Esophagus squamous epithelium (tissue), 5 donors: Measurements from ENCODE around the gene RBM33. TPM values are rescaled to one million over a fixed set of nuclear protein-coding genes. Genes with fewer than 3 reads are reported as not detected.

Experiments used
- DNase-seq: peaks from one replicate; lab custom pipeline; 2025; lab: John Stamatoyannopoulos, UW
- H3K27ac ChIP-seq, 4 donors: fragments of 200-600 bp; sonication (generic); one replicate each; pipeline ENCODE4 v1.5.1; 2016 to 2019; ENCODE audit warnings: mild to moderate bottlenecking in 1 of 4
- H3K27me3 ChIP-seq, 4 donors: fragments of 200-600 bp; sonication (generic); 1 replicate in 3 of 4; 2 replicates in 1 of 4; pipeline versions ENCODE4 v1.5.1 to v1.6.0; 2017 to 2021; ENCODE audit warnings: antibody characterized with exemption in 1 of 4
- H3K36me3 ChIP-seq, 3 donors: fragments of 200-600 bp; sonication (generic); one replicate each; pipeline ENCODE4 v1.5.1; 2016 to 2019
- H3K4me1 ChIP-seq, 3 donors: fragments of 200-600 bp; sonication (generic); one replicate each; pipeline ENCODE4 v1.5.1; 2017 to 2019
- H3K4me3 ChIP-seq, 4 donors: fragments of 200-600 bp; sonication (generic); 1 replicate in 3 of 4; 2 replicates in 1 of 4; pipeline ENCODE4 v1.5.1; 2016 to 2019; ENCODE audit warnings: mild to moderate bottlenecking in 2 of 4, moderate library complexity in 1 of 4
- H3K9me3 ChIP-seq, 3 donors: fragments of 200-600 bp; sonication (generic); one replicate each; pipeline ENCODE4 v1.5.1; 2016 to 2019
- POLR2A ChIP-seq, 4 donors: fragments of 450-650 bp; IDR thresholded peaks; one replicate each; pipeline ENCODE4 v1.6.1; 2017; ENCODE audit warnings: antibody characterized with exemption in 4 of 4, mild to moderate bottlenecking in 4 of 4, moderate library complexity in 3 of 4
- WGBS, 2 donors: methylation state at CpG; one replicate each; pipeline ENCODE4 v1.1.5; 2018; 5-methylcytosine and 5-hydroxymethylcytosine counted together
- intact Hi-C: fragments of 100-400 bp; cut with DNase I; formaldehyde crosslinking; loops from one replicate; pipeline ENCODE4 v1.15.0; 2022
- total RNA-seq, 4 donors: library from RNA; depleted of rRNA; stranded (reverse); fragments of >200 nt; gene quantifications; one replicate each; pipeline ENCODE4 v1.1.0, GENCODE V29; 2016
- TF ChIP-seq, protein P1 (sequence below), 6 experiments: fragments of 450-650 bp in 4 of 6; fragments of 200-600 bp in 2 of 6; sonication (generic) in 2 of 6; IDR thresholded peaks; one replicate each; pipeline ENCODE4 v1.5.1; 2016 to 2019; ENCODE audit warnings: antibody characterized with exemption in 6 of 6, mild to moderate bottlenecking in 4 of 6, moderate library complexity in 4 of 6
- donor health status: DM: yes; HTN: yes; CAD: no.

The RBM33 gene
- total RNA-seq, 4 donors from 2014 or later: 20.3 to 45.6 (median 26.9) TPM

DNA sequence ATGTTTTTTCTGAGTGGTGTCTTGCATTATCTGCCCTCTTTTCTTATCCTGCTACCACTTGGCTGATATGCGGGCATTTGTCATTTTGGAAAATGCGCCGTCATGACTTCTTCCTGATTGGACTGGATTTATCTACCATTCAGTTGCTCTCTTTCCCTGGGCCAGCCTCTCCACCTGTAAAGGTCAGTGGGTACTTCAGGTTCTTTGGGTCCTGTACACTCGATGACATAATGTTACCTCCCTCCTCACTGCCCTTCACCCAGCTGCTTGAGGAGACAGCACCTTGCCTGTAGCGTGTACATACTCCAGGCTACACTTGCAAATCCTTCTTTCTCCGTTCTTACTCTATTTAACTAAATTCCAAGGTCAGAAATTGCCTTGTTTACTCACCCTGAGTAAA, 83.7 kb downstream of the RBM33 start:
- DNase-seq: no peak
- Histone ChIP-seq H3K36me3 (peaks cover 0 to 53% (median 0%) of the 10 kb centered on the region in 3 donors), H3K4me3 (no peak overlapping the region), H3K27me3 (no peaks in the 10 kb centered on the region), H3K4me1 (peaks cover 0 to 21% (median 3%) of the 10 kb centered on the region in 3 donors), H3K9me3 (no peaks in the 10 kb centered on the region), H3K27ac (no peak overlapping the region)
- intact Hi-C loops: no loop called here
- 86 to 92% methylated on average over 6 of the region's 6 CpGs for WGBS, 2 donors
- TF ChIP-seq, protein P1, sequence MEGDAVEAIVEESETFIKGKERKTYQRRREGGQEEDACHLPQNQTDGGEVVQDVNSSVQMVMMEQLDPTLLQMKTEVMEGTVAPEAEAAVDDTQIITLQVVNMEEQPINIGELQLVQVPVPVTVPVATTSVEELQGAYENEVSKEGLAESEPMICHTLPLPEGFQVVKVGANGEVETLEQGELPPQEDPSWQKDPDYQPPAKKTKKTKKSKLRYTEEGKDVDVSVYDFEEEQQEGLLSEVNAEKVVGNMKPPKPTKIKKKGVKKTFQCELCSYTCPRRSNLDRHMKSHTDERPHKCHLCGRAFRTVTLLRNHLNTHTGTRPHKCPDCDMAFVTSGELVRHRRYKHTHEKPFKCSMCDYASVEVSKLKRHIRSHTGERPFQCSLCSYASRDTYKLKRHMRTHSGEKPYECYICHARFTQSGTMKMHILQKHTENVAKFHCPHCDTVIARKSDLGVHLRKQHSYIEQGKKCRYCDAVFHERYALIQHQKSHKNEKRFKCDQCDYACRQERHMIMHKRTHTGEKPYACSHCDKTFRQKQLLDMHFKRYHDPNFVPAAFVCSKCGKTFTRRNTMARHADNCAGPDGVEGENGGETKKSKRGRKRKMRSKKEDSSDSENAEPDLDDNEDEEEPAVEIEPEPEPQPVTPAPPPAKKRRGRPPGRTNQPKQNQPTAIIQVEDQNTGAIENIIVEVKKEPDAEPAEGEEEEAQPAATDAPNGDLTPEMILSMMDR (IDR thresholded peaks at IDR 0.05): no peak
- no peak for TF ChIP-seq POLR2A (IDR thresholded peaks at IDR 0.05)

GRCh38 chr7:155729847-155730246, 85.4 kb downstream of the RBM33 start:
- no peak for DNase-seq
- Histone ChIP-seq H3K36me3 (peaks cover 0 to 47% (median 0%) of the 10 kb centered on the region in 3 donors), H3K27ac (no peak overlapping the region), H3K27me3 (no peaks in the 10 kb centered on the region), H3K4me3 (no peak overlapping the region), H3K4me1 (peaks cover 0 to 38% (median 5%) of the 10 kb centered on the region in 3 donors), H3K9me3 (no peaks in the 10 kb centered on the region)
- intact Hi-C loops: loop anchor here (10.0 kb wide), 1 partner anchor 135 kb away; no protein-coding TSS in a partner anchor
- 35 to 53% methylated on average over 6 of the region's 6 CpGs for WGBS, 2 donors
- TF ChIP-seq, protein P1 (IDR thresholded peaks at IDR 0.05): no peak
- no peak for TF ChIP-seq POLR2A (IDR thresholded peaks at IDR 0.05)

- no peak overlapping the region for H3K4me3 ChIP-seq
- intact Hi-C loops: loop anchor here (10.0 kb wide), 1 partner anchor 137 kb away; no protein-coding TSS in a partner anchor
- H3K27ac ChIP-seq: no peak overlapping the region
- no peaks in the 10 kb centered on the region for H3K27me3 ChIP-seq
- no peak for DNase-seq
- peaks cover 0 to 38% (median 5%) of the 10 kb centered on the region in 3 donors for H3K4me1 ChIP-seq
- no peaks in the 10 kb centered on the region for H3K9me3 ChIP-seq
- TF ChIP-seq POLR2A (IDR thresholded peaks at IDR 0.05): no peak
- TF ChIP-seq, protein P1 (IDR thresholded peaks at IDR 0.05): no peak
- WGBS, 2 donors: 36 to 51% methylated on average over 3 of the region's 3 CpGs
- peaks cover 0 to 56% (median 0%) of the 10 kb centered on the region in 3 donors for H3K36me3 ChIP-seq
These were observed 86.9 kb downstream of the RBM33 start for GRCh38 chr7:155731380-155731779.

GRCh38 chr7:155731871-155732270, 87.4 kb downstream of the RBM33 start:
- no peak overlapping the region for H3K4me3 ChIP-seq
- TF ChIP-seq, protein P1 (IDR thresholded peaks at IDR 0.05): no peak
- TF ChIP-seq POLR2A (IDR thresholded peaks at IDR 0.05): no peak
- WGBS, 2 donors: 94 to 100% methylated on average over 1 of the region's 1 CpG
- H3K27me3 ChIP-seq: no peaks in the 10 kb centered on the region
- H3K9me3 ChIP-seq: no peaks in the 10 kb centered on the region
- peaks cover 0 to 56% (median 0%) of the 10 kb centered on the region in 3 donors for H3K36me3 ChIP-seq
- DNase-seq: no peak
- H3K27ac ChIP-seq: no peak overlapping the region
- H3K4me1 ChIP-seq: peaks cover 0 to 38% (median 5%) of the 10 kb centered on the region in 3 donors
- intact Hi-C loops: loop anchor here (10.0 kb wide), 1 partner anchor 137 kb away; no protein-coding TSS in a partner anchor

- Histone ChIP-seq H3K4me3 (no peak overlapping the region), H3K27me3 (no peaks in the 10 kb centered on the region), H3K36me3 (peaks cover 0 to 54% (median 0%) of the 10 kb centered on the region in 3 donors), H3K27ac (no peak overlapping the region), H3K4me1 (peaks cover 0 to 38% (median 5%) of the 10 kb centered on the region in 3 donors), H3K9me3 (no peaks in the 10 kb centered on the region)
- WGBS, 2 donors: 88 to 92% methylated on average over 6 of the region's 6 CpGs
- DNase-seq: no peak
- no peak for TF ChIP-seq POLR2A (IDR thresholded peaks at IDR 0.05)
- TF ChIP-seq, protein P1 (IDR thresholded peaks at IDR 0.05): no peak
- intact Hi-C loops: loop anchor here (10.0 kb wide), 1 partner anchor 137 kb away; no protein-coding TSS in a partner anchor
These were observed 87.8 kb downstream of the RBM33 start for GRCh38 chr7:155732286-155732685.
